H9 (cell line): ENCODE data around the gene MCU. TPM values are rescaled to one million over a fixed set of nuclear protein-coding genes. Genes with fewer than 3 reads are reported as not detected.
"Not testable (repeated sequence)": the region's sequence is repeated elsewhere in the genome, so short reads cannot be mapped to it uniquely, and the experiment has no call there.

ENCODE experiments used
- DNase-seq: peaks from one replicate; pipeline ENCODE4 v3.0.0-alpha.2; 2017
- H2AFZ ChIP-seq: one replicate; pipeline ENCODE4 v1.6.1; 2013; ENCODE audit warnings: mild to moderate bottlenecking, low read length, control low read depth, moderate library complexity
- H2AK5ac ChIP-seq: 2 replicates; pipeline ENCODE4 v1.6.1; 2013; ENCODE audit warnings: low read length, control low read depth, mixed read lengths; ENCODE audit not compliant: insufficient read length
- H2BK120ac ChIP-seq: one replicate; pipeline ENCODE4 v1.6.1; 2013; ENCODE audit warnings: low read depth, mild to moderate bottlenecking, low read length, control low read depth, inconsistent platforms; ENCODE audit not compliant: poor library complexity, severe bottlenecking
- H2BK12ac ChIP-seq: 2 replicates; pipeline ENCODE4 v1.6.1; 2013; ENCODE audit warnings: low read length, control low read depth, mixed read lengths, low read depth; ENCODE audit not compliant: insufficient read length
- H2BK15ac ChIP-seq: 2 replicates; pipeline ENCODE4 v1.6.1; 2013; ENCODE audit warnings: low read depth, low read length, control low read depth
- H2BK20ac ChIP-seq: one replicate; pipeline ENCODE4 v1.6.1; 2013; ENCODE audit warnings: low read depth, mild to moderate bottlenecking, low read length, control low read depth, inconsistent platforms; ENCODE audit not compliant: poor library complexity, severe bottlenecking
- H2BK5ac ChIP-seq: 2 replicates; pipeline ENCODE4 v1.6.1; 2013; ENCODE audit warnings: low read length, control low read depth, mixed read lengths; ENCODE audit not compliant: insufficient read length
- H3K14ac ChIP-seq: 2 replicates; pipeline ENCODE4 v1.6.1; 2013; ENCODE audit warnings: low read length, control low read depth; ENCODE audit not compliant: insufficient read depth
- H3K18ac ChIP-seq: 2 replicates; pipeline ENCODE4 v1.6.1; 2013; ENCODE audit warnings: low read depth, mild to moderate bottlenecking, mixed read lengths, low read length, control low read depth; ENCODE audit not compliant: insufficient read length
- H3K23ac ChIP-seq: 2 replicates; pipeline ENCODE4 v1.6.1; 2013; ENCODE audit warnings: low read length, control low read depth, mixed read lengths, low read depth; ENCODE audit not compliant: insufficient read length
- H3K23me2 ChIP-seq: 2 replicates; pipeline ENCODE4 v1.6.1; 2013; ENCODE audit warnings: low read depth, mild to moderate bottlenecking, mixed read lengths, low read length, control low read depth; ENCODE audit not compliant: insufficient read length, poor library complexity, severe bottlenecking
- H3K27ac ChIP-seq: 2 replicates; pipeline ENCODE4 v1.5.1; 2013; ENCODE audit warnings: low read length, control low read depth, mixed read lengths, low read depth; ENCODE audit not compliant: insufficient read length
- H3K27me3 ChIP-seq: 2 replicates; pipeline ENCODE4 v1.6.1; 2013; ENCODE audit warnings: low read length, control low read depth, inconsistent platforms; ENCODE audit not compliant: insufficient read depth
- H3K4ac ChIP-seq: 2 replicates; pipeline ENCODE4 v1.6.1; 2013; ENCODE audit warnings: low read depth, mild to moderate bottlenecking, control low read depth, inconsistent platforms, low read length, moderate library complexity
- H3K4me1 ChIP-seq: 2 replicates; pipeline ENCODE4 v1.6.1; 2013; ENCODE audit warnings: low read length, control low read depth, inconsistent platforms; ENCODE audit not compliant: insufficient read depth
- H3K4me2 ChIP-seq: 2 replicates; pipeline ENCODE4 v1.6.1; 2013; ENCODE audit warnings: low read length, control low read depth, mixed read lengths; ENCODE audit not compliant: insufficient read length, insufficient read depth
- H3K56ac ChIP-seq: 2 replicates; pipeline ENCODE4 v1.6.1; 2013; ENCODE audit warnings: low read depth, mild to moderate bottlenecking, mixed read lengths, low read length, control low read depth; ENCODE audit not compliant: insufficient read length
- H3K79me1 ChIP-seq: 2 replicates; pipeline ENCODE4 v1.6.1; 2013; ENCODE audit warnings: low read depth, mild to moderate bottlenecking, moderate library complexity, low read length, control low read depth, inconsistent platforms; ENCODE audit not compliant: insufficient read depth, poor library complexity, severe bottlenecking
- H3K79me2 ChIP-seq: 2 replicates; pipeline ENCODE4 v1.6.1; 2013; ENCODE audit warnings: low read length, control low read depth, inconsistent platforms; ENCODE audit not compliant: insufficient read depth
- H3K9ac ChIP-seq: 2 replicates; pipeline ENCODE4 v1.6.1; 2013; ENCODE audit warnings: low read length, control low read depth, mixed read lengths; ENCODE audit not compliant: insufficient read length; ENCODE audit errors: extremely low read depth
- H3K9me3 ChIP-seq: one replicate; pipeline ENCODE4 v1.6.1; 2013; ENCODE audit warnings: low read depth, low read length, inconsistent platforms; ENCODE audit not compliant: control insufficient read depth
- H3T11ph ChIP-seq: one replicate; pipeline ENCODE4 v1.6.1; 2013; ENCODE audit warnings: mild to moderate bottlenecking, low read length, control low read depth, inconsistent platforms
- H4K20me1 ChIP-seq: one replicate; pipeline ENCODE4 v1.6.1; 2013; ENCODE audit not compliant: control insufficient read depth, insufficient read length, insufficient read depth
- H4K5ac ChIP-seq: 2 replicates; pipeline ENCODE4 v1.6.1; 2013; ENCODE audit warnings: low read depth, mild to moderate bottlenecking, mixed read lengths, low read length, control low read depth; ENCODE audit not compliant: insufficient read length
- H4K8ac ChIP-seq: replicated peaks from 2 replicates; pipeline ENCODE4 v1.6.1; 2013; ENCODE audit warnings: low read length, control low read depth, mixed read lengths, low read depth; ENCODE audit not compliant: insufficient read length
- H4K91ac ChIP-seq: 2 replicates; pipeline ENCODE4 v1.6.1; 2013; ENCODE audit warnings: low read depth, mild to moderate bottlenecking, moderate library complexity, mixed read lengths, low read length, control low read depth; ENCODE audit not compliant: insufficient read length
- H3K27ac Mint-ChIP-seq, 3 experiments: 2 replicates in 2 of 3; 3 replicates in 1 of 3; pipeline ENCODE4 v1.8.0; 2020 to 2021; ENCODE audit warnings: mixed read lengths in 3 of 3, mild to moderate bottlenecking in 1 of 3, moderate library complexity in 1 of 3
- H3K27me3 Mint-ChIP-seq: 2 replicates; pipeline ENCODE4 v1.8.0; 2021; ENCODE audit warnings: low read depth, mild to moderate bottlenecking, moderate library complexity, mixed read lengths
- H3K36me3 Mint-ChIP-seq, 3 experiments: 2 replicates in 2 of 3; 3 replicates in 1 of 3; pipeline ENCODE4 v1.8.0; 2020 to 2021; ENCODE audit warnings: low read depth in 3 of 3, mixed read lengths in 3 of 3; ENCODE audit not compliant: insufficient read depth in 1 of 3
- H3K4me1 Mint-ChIP-seq, 2 experiments: 2 replicates each; pipeline ENCODE4 v1.8.0; 2020; ENCODE audit warnings: mixed read lengths in 2 of 2
- H3K4me3 Mint-ChIP-seq, 2 experiments: 2 replicates in 1 of 2; 3 replicates in 1 of 2; pipeline ENCODE4 v1.8.0; 2020 to 2021; ENCODE audit warnings: mild to moderate bottlenecking in 2 of 2, mixed read lengths in 2 of 2, moderate library complexity in 1 of 2
- H3K9me3 Mint-ChIP-seq, 2 experiments: 2 replicates in 1 of 2; 3 replicates in 1 of 2; pipeline ENCODE4 v1.8.0; 2020; ENCODE audit warnings: mild to moderate bottlenecking in 2 of 2, mixed read lengths in 2 of 2, moderate library complexity in 1 of 2
- WGBS: extraction: QIAGEN DNeasy Blood & Tissue Kit; methylation state at CpG from one replicate; pipeline ENCODE4 v1.1.7; 2013; ENCODE audit warnings: missing lambda C conversion rate, low lambda C conversion rate, mixed read lengths; ENCODE audit not compliant: insufficient read length; ENCODE audit errors: extremely low coverage; 5-methylcytosine and 5-hydroxymethylcytosine counted together
- total RNA-seq: library from RNA; stranded (reverse); gene quantifications from 2 replicates; pipeline ENCODE4 v1.2.1, GENCODE V29; 2021

MCU gene
- total RNA-seq, 1 experiment from 2014 or later = 36.6 TPM

- H4K5ac ChIP-seq, H3K27me3 ChIP-seq, H3K79me2 ChIP-seq, H4K8ac ChIP-seq, DNase-seq, H3K9me3 ChIP-seq, H3K27me3 Mint-ChIP-seq, H3K27ac ChIP-seq, H2AK5ac ChIP-seq, H2AFZ ChIP-seq, H2BK12ac ChIP-seq, H3K23me2 ChIP-seq, H3K23ac ChIP-seq, H3K4me2 ChIP-seq, H4K20me1 ChIP-seq, H3K4ac ChIP-seq, H3T11ph ChIP-seq, H3K9ac ChIP-seq, H2BK15ac ChIP-seq, H3K14ac ChIP-seq, H3K27ac Mint-ChIP-seq, H3K56ac ChIP-seq, H3K36me3 Mint-ChIP-seq, H3K18ac ChIP-seq, H3K4me1 Mint-ChIP-seq, H4K91ac ChIP-seq, H2BK120ac ChIP-seq, H3K4me3 Mint-ChIP-seq, H2BK5ac ChIP-seq, H3K79me1 ChIP-seq, H2BK20ac ChIP-seq, H3K4me1 ChIP-seq: not testable (repeated sequence)
- WGBS = 100% methylated on average over 1 of the region's 2 CpGs
- peaks cover 0 to 11% of the 10 kb centered on the region in 2 experiments; a peak in 4 of 5 replicates for H3K9me3 Mint-ChIP-seq
These were observed 225.9 kb downstream of the MCU start for GRCh38 chr10:72917803-72918332.
